Smooth muscle cell (in vitro differentiated cells): ENCODE measurements around the gene GALNT18. TPM values are rescaled to one million over a fixed set of nuclear protein-coding genes. Genes with fewer than 3 reads are reported as not detected.

ENCODE experiments used
- DNase-seq: peaks from one replicate; lab custom pipeline; 2025; ENCODE audit not compliant: unreplicated experiment; lab: John Stamatoyannopoulos, UW
- H2AFZ ChIP-seq: fragments of 200-600 bp; sonication (generic); 2 replicates; pipeline ENCODE4 v1.6.0; 2016; ENCODE audit warnings: antibody characterized with exemption, low read depth, mild to moderate bottlenecking
- H3F3A ChIP-seq: fragments of 200-600 bp; sonication (generic); 2 replicates; pipeline ENCODE4 v1.6.0; 2017; ENCODE audit warnings: antibody characterized with exemption, low read depth
- H3K27ac ChIP-seq: fragments of 200-600 bp; sonication (generic); 2 replicates; pipeline ENCODE4 v1.5.1; 2016; ENCODE audit warnings: low read depth, mild to moderate bottlenecking
- H3K27me3 ChIP-seq: fragments of 200-600 bp; sonication (generic); 2 replicates; pipeline ENCODE4 v1.6.1; 2016; ENCODE audit warnings: low read depth, mild to moderate bottlenecking
- H3K36me3 ChIP-seq: fragments of 200-600 bp; sonication (generic); 2 replicates; pipeline ENCODE4 v1.5.1; 2016; ENCODE audit warnings: low read depth
- H3K4me1 ChIP-seq: fragments of 200-600 bp; sonication (generic); 2 replicates; pipeline ENCODE4 v1.5.1; 2016; ENCODE audit warnings: low read depth
- H3K4me2 ChIP-seq: fragments of 200-600 bp; sonication (generic); 2 replicates; pipeline ENCODE4 v1.6.0; 2016; ENCODE audit warnings: mild to moderate bottlenecking
- H3K4me3 ChIP-seq: fragments of 200-600 bp; sonication (generic); 2 replicates; pipeline ENCODE4 v1.5.1; 2016; ENCODE audit warnings: mild to moderate bottlenecking
- H3K79me2 ChIP-seq: fragments of 200-600 bp; sonication (generic); 2 replicates; pipeline ENCODE4 v1.6.0; 2016; ENCODE audit warnings: low read depth, mild to moderate bottlenecking
- H3K9ac ChIP-seq: fragments of 200-600 bp; sonication (generic); 2 replicates; pipeline ENCODE4 v1.6.0; 2016; ENCODE audit warnings: low read depth
- H3K9me3 ChIP-seq: fragments of 200-600 bp; sonication (generic); replicated peaks from 2 replicates; pipeline ENCODE4 v1.5.1; 2016; ENCODE audit warnings: low read depth
- H4K20me1 ChIP-seq: fragments of 200-600 bp; sonication (generic); 2 replicates; pipeline ENCODE4 v1.6.0; 2016; ENCODE audit warnings: low read depth
- CTCF ChIP-seq: fragments of 200-600 bp; sonication (generic); IDR thresholded peaks from 2 replicates; pipeline ENCODE4 v1.5.1; 2017; ENCODE audit warnings: borderline replicate concordance, mild to moderate bottlenecking, antibody characterized with exemption; ENCODE audit not compliant: insufficient read depth, poor library complexity, severe bottlenecking
- WGBS: methylation state at CpG from one replicate; pipeline ENCODE4 v1.1.7; 2016; ENCODE audit warnings: low lambda C conversion rate; 5-methylcytosine and 5-hydroxymethylcytosine counted together
- polyA plus RNA-seq: library from polyadenylated mRNA; unstranded; fragments of >200 nt; fragmentation: Nextera tagmentation; extraction: Ambion mirVana; gene quantifications from 2 replicates; pipeline ENCODE4 v1.2.1, GENCODE V29; 2016
- total RNA-seq: library from RNA; depleted of rRNA; stranded (reverse); fragments of >200 nt; gene quantifications from 2 replicates; pipeline ENCODE4 v1.2.3, GENCODE V29; 2014

The GALNT18 gene
- total and polyA plus RNA-seq, 2 experiments from 2014 or later = 11.5 to 16.3 TPM

- no peaks in the 10 kb centered on the region for H3K4me1 ChIP-seq
- no peaks in the 10 kb centered on the region for H3K79me2 ChIP-seq
- H3K36me3 ChIP-seq = no peaks in the 10 kb centered on the region
- H3K9ac ChIP-seq = no peak overlapping the region
- no peak overlapping the region for H2AFZ ChIP-seq
- no peak for TF ChIP-seq CTCF
- H3F3A ChIP-seq = no peaks in the 10 kb centered on the region
- no peaks in the 10 kb centered on the region for H3K9me3 ChIP-seq
- no peak overlapping the region for H3K4me3 ChIP-seq
- H3K27ac ChIP-seq = no peak overlapping the region
- H4K20me1 ChIP-seq = peaks cover 14% of the 10 kb centered on the region
- 32% methylated on average over 2 of the region's 2 CpGs for WGBS
- H3K4me2 ChIP-seq = no peak overlapping the region
- DNase-seq = no peak
- H3K27me3 ChIP-seq = no peaks in the 10 kb centered on the region
These were observed 13.0 kb downstream of the GALNT18 start for GRCh38 chr11:11608783-11609232.

GRCh38 chr11:11607772-11608171 is 14.0 kb downstream of the GALNT18 start:
- Histone ChIP-seq H2AFZ (no peak overlapping the region), H3F3A (no peaks in the 10 kb centered on the region), H3K79me2 (no peaks in the 10 kb centered on the region), H3K27me3 (no peaks in the 10 kb centered on the region), H3K4me3 (no peak overlapping the region), H3K4me1 (no peaks in the 10 kb centered on the region), H3K9me3 (no peaks in the 10 kb centered on the region), H3K27ac (no peak overlapping the region), H3K4me2 (no peak overlapping the region), H4K20me1 (peaks cover 8% of the 10 kb centered on the region), H3K9ac (no peak overlapping the region), H3K36me3 (no peaks in the 10 kb centered on the region)
- 75% methylated on average over 2 of the region's 2 CpGs for WGBS
- TF ChIP-seq CTCF = no peak
- no peak for DNase-seq

- Histone ChIP-seq H3K27ac (no peak overlapping the region), H3K4me1 (no peaks in the 10 kb centered on the region), H3K79me2 (no peaks in the 10 kb centered on the region), H3K4me3 (no peak overlapping the region), H2AFZ (no peak overlapping the region), H4K20me1 (peaks cover 5% of the 10 kb centered on the region), H3K9ac (no peak overlapping the region), H3K9me3 (no peaks in the 10 kb centered on the region), H3K36me3 (no peaks in the 10 kb centered on the region), H3K27me3 (no peaks in the 10 kb centered on the region), H3K4me2 (no peak overlapping the region), H3F3A (no peaks in the 10 kb centered on the region)
- no peak for DNase-seq
- no peak for TF ChIP-seq CTCF
- 95% methylated on average over 5 of the region's 5 CpGs for WGBS
These were observed 15.9 kb downstream of the GALNT18 start for GRCh38 chr11:11605821-11606450.

- 91% methylated on average over 6 of the region's 6 CpGs for WGBS
These were observed 16.6 kb downstream of the GALNT18 start for GRCh38 chr11:11605181-11605580.

More at GRCh38 chr11:11605181-11605580, 16.6 kb downstream of the GALNT18 start:
- no peaks in the 10 kb centered on the region for H3K9me3 ChIP-seq
- H3F3A ChIP-seq = no peaks in the 10 kb centered on the region
- TF ChIP-seq CTCF = no peak
- H3K4me1 ChIP-seq = no peaks in the 10 kb centered on the region
- no peaks in the 10 kb centered on the region for H3K36me3 ChIP-seq
- no peaks in the 10 kb centered on the region for H3K27me3 ChIP-seq
- no peaks in the 10 kb centered on the region for H3K79me2 ChIP-seq
- no peak for DNase-seq
- H3K4me2 ChIP-seq = no peak overlapping the region
- H2AFZ ChIP-seq = no peak overlapping the region
- no peak overlapping the region for H3K9ac ChIP-seq
- peaks cover 5% of the 10 kb centered on the region for H4K20me1 ChIP-seq
- no peak overlapping the region for H3K27ac ChIP-seq
- H3K4me3 ChIP-seq = no peak overlapping the region
